Measurements from ENCODE around the gene CHIT1. TPM values are rescaled to one million over a fixed set of nuclear protein-coding genes. Genes with fewer than 3 reads are reported as not detected.

Gene CHIT1
- total RNA-seq, 1 donor from 2014 or later = 0.28 TPM

DNA sequence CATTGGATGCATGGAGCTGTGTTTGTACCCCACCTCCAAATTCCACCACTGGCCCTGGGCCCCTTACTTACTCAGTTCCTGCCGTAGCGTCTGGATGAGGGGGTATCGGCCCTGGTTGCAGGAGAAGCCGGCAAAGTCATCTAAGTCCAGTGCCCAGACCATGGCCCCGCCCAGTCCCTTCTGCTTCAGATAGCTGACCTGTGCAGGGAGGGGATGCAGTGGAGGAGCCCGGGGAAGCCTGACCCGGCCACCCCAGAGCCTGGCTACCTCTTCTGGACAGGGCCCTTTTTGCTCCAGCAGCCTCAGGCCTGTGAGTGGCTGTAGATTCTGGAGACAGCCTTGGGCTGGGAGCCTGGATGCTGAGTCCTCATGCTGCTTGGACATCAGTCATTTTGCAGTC is 11.8 kb downstream of the CHIT1 start:
- ATAC-seq (no peak), DNase-seq (ENCODE audit: low spot score) (no peak)

DNA sequence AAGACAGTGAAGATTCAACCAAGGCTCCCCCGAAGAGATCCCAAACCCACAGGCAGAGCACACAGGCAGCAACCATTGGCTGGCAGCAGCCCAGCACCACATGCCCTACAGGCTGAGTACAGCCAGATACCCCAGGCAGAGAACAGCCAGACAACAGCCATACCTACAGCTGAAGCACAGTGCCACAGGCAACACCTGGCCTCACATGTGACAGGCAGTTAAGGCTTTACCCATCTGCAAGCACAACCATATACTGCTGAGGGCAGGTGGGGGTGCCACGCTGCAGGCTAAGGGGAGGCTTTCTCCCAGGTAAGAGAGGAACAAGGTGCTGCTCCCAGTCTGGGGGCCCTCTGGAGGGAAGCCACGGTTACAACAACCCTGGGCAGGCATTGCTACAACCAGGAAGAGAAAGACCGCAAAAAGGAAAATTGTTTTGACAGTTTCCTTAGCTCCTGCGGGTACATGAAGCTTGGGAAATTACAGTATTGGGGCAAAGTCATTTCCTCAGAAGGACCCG is 12.3 kb downstream of the CHIT1 start:
- no peak for ATAC-seq
- no peak for DNase-seq (ENCODE audit: low spot score)

DNA sequence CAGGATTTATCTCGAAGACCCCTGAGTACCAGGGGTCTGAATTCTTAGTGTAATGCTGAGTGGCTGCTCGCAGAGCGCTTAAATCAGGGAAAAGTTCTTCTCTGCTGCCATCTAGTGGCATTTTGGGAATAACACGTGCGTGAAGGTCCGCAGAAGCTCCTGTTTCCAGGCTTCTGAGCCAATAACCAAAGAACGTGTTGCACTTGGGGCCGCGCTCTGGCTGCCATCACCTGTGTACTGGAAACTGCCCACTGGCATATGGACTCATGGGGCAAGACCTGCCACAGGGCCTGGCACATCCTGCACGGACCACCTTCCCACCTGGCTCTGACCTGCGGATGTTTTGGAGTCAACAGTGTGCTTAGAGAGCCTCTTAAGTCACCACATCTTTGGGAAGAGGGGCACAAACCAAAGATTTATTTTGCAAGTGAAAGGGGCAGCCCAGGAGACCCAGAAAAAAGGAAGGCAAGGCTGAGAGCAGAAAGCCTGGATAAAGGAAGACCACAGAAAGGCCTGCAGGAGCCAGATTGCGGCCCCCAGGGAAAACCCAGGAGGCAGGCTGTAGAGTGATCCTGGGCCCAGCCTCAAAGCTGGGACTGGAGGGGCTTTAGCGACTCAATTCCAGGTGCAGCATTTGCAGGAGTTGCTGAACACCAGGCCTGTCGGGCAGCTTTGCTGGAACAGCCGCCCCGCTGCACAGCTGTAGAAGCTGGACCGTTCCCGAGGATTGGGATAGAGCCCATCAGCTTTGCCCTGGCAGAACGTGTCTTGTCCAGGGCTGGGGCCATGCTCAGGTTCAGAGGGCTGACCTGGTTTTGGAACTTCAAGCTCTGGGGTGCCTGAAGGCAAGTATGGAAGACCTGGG is 13.0 kb downstream of the CHIT1 start:
- ATAC-seq (peak; percentile 91), DNase-seq (ENCODE audit: low spot score) (peak; percentile 62)

GRCh38 chr1:203215573-203215972 is 13.9 kb downstream of the CHIT1 start:
- no peak for DNase-seq (ENCODE audit: low spot score)
- ATAC-seq = no peak

- ATAC-seq = no peak
- no peak for DNase-seq (ENCODE audit: low spot score)
Observed at GRCh38 chr1:203214871-203215270, 14.6 kb downstream of the CHIT1 start.

DNA sequence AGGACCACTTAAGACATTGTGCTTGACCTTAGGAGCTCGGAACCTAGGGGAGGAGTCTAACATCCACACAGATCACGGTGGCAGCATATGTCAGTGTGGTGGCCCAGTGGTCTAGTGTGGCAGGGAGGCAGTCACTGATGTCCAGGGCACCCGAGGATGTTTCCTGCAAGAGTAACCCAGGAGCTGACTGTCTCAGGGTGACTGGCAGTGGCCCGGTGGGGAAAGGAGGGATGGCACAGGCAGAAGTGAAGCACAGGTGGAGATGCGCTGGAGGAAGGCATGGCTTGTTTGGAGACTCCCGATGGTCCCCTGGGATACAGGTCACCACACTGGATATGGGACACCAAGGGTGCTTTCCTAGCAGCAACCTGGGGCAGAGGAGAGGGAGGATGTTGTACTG is 16.3 kb downstream of the CHIT1 start:
- no peak for DNase-seq (ENCODE audit: low spot score)
- ATAC-seq = no peak

- ATAC-seq = no peak
- no peak for DNase-seq (ENCODE audit: low spot score)
Observed at GRCh38 chr1:203211812-203212211, 17.7 kb downstream of the CHIT1 start.

DNA sequence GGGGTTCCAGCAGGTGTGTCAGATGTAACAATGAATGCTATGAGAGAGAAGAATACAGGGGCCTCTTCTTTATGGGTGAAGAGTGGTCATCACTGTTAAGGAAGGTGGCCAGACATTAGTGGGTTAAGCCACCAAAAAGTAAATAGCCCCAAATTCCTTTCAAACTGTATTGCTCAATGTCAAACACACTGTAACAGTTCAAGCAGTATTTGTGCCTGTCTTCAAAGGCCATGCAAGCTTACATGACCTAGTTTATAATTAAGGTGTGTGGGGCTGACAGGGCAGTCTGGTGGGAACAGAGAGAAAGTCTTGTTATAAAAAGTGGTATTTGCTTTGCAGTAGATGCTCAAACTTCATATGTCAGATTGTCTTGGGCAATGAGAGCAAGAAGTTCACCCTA is 18.5 kb downstream of the CHIT1 start:
- ATAC-seq (peak; percentile 71), DNase-seq (ENCODE audit: low spot score) (no peak)

DNA sequence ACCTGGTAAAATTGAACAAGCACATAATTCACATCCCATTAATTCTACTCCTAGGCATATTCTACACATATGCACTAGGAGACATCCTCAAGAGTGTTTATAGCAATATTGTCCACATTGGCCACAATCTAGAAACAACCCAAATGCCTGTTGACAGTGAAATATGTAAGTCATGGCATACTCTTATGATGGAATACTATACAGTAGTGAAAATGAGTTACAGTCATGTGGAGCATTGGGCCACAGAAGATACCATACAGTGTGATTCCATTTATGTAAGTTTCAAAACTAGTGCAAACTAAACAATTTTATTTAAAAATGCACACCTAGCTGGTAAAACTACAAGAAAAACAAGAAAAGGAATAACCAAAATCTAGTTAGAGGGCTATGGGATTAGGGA is 19.1 kb downstream of the CHIT1 start:
- DNase-seq (ENCODE audit: low spot score) (no peak), ATAC-seq (no peak)

DNA sequence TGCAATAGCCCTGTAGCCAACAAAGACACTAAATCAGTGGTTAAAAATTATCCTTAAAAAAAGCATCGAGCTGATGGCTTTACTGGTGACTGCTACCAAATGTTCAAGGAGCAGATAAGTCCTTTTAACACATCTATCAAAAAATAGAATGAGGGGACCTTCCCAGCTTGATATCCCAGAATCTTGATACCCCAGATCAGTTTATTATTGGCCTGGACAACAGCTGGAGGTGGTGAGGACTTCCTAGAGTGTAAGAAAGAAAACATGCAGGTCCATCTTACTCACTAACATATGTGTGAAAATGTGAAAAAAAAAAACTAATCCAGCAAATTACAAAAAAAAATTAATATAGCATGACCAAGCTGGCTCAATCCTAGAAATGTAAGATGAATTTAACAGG is 21.3 kb downstream of the CHIT1 start:
- no peak for DNase-seq (ENCODE audit: low spot score)
- ATAC-seq = no peak

GRCh38 chr1:203207751-203208150 is 21.7 kb downstream of the CHIT1 start:
- DNase-seq (ENCODE audit: low spot score) (no peak), ATAC-seq (no peak)

DNA sequence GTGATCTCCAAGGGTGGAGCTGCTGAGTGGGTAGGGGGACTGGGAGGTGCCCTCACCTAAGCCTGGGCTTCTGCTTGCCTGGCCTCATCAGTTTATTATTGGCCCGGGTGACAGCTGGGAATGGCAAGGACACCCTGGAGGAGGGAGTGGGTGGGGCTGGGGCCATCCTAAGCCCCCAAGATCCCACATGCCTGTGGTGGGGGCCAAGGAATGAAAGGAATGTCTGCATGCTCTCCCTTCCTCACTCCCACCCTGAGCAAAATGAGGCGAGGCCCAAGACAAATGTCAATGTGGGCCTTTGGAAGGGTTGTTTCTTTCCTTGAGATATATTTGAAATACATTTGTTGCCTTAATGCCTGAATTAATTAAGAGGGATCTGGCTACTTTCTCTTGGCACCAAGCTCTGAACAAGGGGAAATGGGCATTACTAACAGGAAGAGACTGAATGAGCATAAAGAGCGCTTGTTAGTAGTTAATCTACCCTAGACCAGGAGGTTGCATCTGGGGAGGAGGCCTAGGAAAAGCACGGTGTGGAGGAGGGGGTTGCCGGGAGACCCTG is 23.3 kb downstream of the CHIT1 start:
- ATAC-seq (no peak), DNase-seq (ENCODE audit: low spot score) (no peak)

DNA sequence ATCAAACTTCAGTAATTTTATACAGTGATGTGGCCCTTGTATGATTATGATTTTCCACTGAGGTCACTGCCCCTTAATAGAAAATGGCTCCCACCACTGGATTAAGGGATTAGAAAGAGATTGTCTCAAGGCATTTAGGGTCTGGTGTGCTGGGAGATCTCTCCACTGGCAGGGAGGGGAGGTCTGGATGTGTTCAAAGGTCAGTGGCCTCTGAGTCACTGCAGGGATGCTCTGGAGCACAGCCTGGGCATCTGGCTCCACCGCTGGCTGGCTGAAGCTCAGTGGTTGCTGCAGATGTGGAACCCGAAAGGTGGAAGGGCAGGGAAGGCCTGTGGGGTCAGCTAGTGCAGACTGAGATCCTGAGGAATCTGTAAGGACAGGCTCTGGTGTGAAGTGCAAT is 24.7 kb downstream of the CHIT1 start:
- ATAC-seq (no peak), DNase-seq (ENCODE audit: low spot score) (peak; percentile 42)

GRCh38 chr1:203202431-203203245 is 26.8 kb downstream of the CHIT1 start:
- peak; percentile 44 for DNase-seq (ENCODE audit: low spot score)

GRCh38 chr1:203201516-203202205 is 27.8 kb downstream of the CHIT1 start:
- no peak for DNase-seq (ENCODE audit: low spot score)
- no peak for ATAC-seq

More at GRCh38 chr1:203202431-203203245, 26.8 kb downstream of the CHIT1 start:
- peak; percentile 17 for ATAC-seq

GRCh38 chr1:203200916-203201315 is 28.6 kb downstream of the CHIT1 start:
- DNase-seq (ENCODE audit: low spot score) (no peak), ATAC-seq (no peak)

DNA sequence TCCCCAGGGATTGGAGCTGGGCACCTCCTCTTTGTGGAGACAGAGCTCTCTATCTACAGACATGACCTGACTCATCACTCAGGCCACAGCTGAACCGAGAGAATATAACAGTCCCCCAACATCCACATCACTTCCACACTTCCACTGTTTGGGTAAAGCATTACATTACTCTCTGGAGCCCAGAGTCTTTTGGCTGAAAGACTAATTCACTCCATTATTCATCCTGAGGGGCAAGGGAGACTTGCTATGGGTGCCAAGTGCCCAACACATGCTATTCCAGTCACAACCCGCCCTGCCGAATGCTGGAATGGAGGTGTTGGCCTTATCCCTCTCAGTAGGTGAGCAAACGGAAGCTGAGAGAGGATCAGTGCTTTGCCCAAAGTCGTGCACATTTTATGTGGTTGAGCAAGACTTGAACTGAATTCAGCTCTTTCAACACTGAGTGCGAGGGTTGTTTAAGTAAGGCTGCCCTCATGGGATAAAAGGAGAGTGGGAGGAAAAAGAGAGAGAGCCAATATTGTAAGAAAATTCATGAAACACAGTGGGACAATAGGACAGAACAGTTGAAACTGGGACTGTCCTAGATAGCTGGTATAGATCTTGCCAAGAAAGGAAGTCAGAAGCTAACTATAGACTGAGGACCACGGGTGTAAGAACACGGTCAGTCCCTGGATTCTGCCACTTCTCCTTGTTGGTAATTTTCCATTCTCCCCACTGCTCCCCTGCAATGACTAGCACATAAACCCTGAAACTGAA is 29.5 kb downstream of the CHIT1 start:
- ATAC-seq (peak; percentile 84), DNase-seq (ENCODE audit: low spot score) (peak; percentile 75)

GRCh38 chr1:203199481-203199815 is 30.0 kb downstream of the CHIT1 start:
- DNase-seq (ENCODE audit: low spot score) (no peak), ATAC-seq (peak; percentile 3)

- DNase-seq (ENCODE audit: low spot score) (peak; percentile 62), ATAC-seq (peak; percentile 80)
Observed at GRCh38 chr1:203199002-203199401, 30.5 kb downstream of the CHIT1 start.

- DNase-seq (ENCODE audit: low spot score) (no peak), ATAC-seq (no peak)
Observed at GRCh38 chr1:203197625-203198024, 31.8 kb downstream of the CHIT1 start.
